WTC11 (cell line): ENCODE results near the gene PKNOX1.

Source experiments
- ATF3 ChIP-seq: sonication (generic); formaldehyde crosslinking; conservative IDR thresholded peaks from 2 replicates; pipeline ENCODE4 v1.8.1; 2022; ENCODE audit warnings: mild to moderate bottlenecking, missing genetic modification reagents
- FOXJ3 ChIP-seq: sonication (generic); formaldehyde crosslinking; IDR thresholded peaks from 2 replicates; pipeline ENCODE4 v1.9.0; 2021; ENCODE audit warnings: missing genetic modification reagents, mild to moderate bottlenecking, borderline replicate concordance
- JUN ChIP-seq: sonication (generic); formaldehyde crosslinking; IDR thresholded peaks from 2 replicates; pipeline ENCODE4 v1.8.0; 2023; ENCODE audit warnings: mild to moderate bottlenecking, missing genetic modification reagents
- NFATC4 ChIP-seq: fragments of 250-450 bp; sonication (Bioruptor Pico); IDR thresholded peaks from 2 replicates; pipeline ENCODE4 v1.9.0; 2021; ENCODE audit warnings: mild to moderate bottlenecking
- ZNF263 ChIP-seq: sonication (generic); formaldehyde crosslinking; IDR thresholded peaks from 2 replicates; pipeline ENCODE4 v1.8.1; 2022; ENCODE audit warnings: low read depth, mild to moderate bottlenecking, moderate library complexity, missing genetic modification reagents
- TF ChIP-seq, protein P1 (sequence below): fragments of 200-600 bp; IDR thresholded peaks from 2 replicates; pipeline ENCODE4 v1.8.0; 2022; ENCODE audit warnings: antibody characterized with exemption
- TF ChIP-seq, protein P2 (sequence below): fragments of 250-450 bp; sonication (Bioruptor Pico); IDR thresholded peaks from 2 replicates; pipeline ENCODE4 v1.9.0; 2021; ENCODE audit warnings: mild to moderate bottlenecking, borderline replicate concordance

DNA sequence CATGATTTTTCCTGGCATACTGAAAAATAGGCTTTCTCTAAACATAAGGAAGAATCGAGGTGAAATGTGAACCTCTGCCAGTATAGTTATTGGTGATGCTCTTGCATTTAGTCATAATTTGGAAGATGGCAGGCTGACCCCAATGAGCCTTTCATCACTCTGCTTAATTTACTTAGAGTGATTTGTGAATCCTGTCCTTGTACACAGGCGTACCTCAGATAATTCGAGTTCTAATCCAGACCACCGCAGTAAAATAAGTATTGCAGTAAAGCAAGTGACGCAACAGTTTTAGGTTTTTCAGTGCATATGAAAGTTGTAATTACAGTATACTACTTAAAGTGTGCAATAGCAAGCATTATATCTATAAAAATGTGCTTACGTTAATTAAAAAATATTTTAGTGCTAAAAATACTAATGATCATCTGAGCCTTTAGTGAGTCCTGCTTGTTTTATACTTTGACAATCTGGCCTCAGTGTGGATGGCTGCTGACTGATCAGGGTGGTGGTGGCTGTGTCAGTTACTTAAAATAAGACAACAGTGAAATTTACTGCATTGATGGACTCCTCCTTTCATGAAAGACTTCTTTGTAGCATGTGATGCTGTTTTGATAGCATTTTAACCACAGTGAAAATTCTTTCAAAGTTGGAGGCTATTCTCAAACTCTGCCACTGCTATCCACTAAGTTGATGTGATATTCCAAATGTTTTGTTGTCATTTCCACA lies 1.7 kb downstream of the PKNOX1 start:
- TF ChIP-seq, protein P1, sequence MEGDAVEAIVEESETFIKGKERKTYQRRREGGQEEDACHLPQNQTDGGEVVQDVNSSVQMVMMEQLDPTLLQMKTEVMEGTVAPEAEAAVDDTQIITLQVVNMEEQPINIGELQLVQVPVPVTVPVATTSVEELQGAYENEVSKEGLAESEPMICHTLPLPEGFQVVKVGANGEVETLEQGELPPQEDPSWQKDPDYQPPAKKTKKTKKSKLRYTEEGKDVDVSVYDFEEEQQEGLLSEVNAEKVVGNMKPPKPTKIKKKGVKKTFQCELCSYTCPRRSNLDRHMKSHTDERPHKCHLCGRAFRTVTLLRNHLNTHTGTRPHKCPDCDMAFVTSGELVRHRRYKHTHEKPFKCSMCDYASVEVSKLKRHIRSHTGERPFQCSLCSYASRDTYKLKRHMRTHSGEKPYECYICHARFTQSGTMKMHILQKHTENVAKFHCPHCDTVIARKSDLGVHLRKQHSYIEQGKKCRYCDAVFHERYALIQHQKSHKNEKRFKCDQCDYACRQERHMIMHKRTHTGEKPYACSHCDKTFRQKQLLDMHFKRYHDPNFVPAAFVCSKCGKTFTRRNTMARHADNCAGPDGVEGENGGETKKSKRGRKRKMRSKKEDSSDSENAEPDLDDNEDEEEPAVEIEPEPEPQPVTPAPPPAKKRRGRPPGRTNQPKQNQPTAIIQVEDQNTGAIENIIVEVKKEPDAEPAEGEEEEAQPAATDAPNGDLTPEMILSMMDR: no peak
- TF ChIP-seq FOXJ3 (no peak), JUN (CRISPR knock-in tag) (no peak), ATF3 (CRISPR knock-in tag) (no peak), NFATC4 (no peak), ZNF263 (CRISPR knock-in tag) (no peak)
- TF ChIP-seq, protein P2, sequence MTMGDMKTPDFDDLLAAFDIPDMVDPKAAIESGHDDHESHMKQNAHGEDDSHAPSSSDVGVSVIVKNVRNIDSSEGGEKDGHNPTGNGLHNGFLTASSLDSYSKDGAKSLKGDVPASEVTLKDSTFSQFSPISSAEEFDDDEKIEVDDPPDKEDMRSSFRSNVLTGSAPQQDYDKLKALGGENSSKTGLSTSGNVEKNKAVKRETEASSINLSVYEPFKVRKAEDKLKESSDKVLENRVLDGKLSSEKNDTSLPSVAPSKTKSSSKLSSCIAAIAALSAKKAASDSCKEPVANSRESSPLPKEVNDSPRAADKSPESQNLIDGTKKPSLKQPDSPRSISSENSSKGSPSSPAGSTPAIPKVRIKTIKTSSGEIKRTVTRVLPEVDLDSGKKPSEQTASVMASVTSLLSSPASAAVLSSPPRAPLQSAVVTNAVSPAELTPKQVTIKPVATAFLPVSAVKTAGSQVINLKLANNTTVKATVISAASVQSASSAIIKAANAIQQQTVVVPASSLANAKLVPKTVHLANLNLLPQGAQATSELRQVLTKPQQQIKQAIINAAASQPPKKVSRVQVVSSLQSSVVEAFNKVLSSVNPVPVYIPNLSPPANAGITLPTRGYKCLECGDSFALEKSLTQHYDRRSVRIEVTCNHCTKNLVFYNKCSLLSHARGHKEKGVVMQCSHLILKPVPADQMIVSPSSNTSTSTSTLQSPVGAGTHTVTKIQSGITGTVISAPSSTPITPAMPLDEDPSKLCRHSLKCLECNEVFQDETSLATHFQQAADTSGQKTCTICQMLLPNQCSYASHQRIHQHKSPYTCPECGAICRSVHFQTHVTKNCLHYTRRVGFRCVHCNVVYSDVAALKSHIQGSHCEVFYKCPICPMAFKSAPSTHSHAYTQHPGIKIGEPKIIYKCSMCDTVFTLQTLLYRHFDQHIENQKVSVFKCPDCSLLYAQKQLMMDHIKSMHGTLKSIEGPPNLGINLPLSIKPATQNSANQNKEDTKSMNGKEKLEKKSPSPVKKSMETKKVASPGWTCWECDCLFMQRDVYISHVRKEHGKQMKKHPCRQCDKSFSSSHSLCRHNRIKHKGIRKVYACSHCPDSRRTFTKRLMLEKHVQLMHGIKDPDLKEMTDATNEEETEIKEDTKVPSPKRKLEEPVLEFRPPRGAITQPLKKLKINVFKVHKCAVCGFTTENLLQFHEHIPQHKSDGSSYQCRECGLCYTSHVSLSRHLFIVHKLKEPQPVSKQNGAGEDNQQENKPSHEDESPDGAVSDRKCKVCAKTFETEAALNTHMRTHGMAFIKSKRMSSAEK (CRISPR knock-in tag): no peak
